ENCODE results near the gene HNRNPUL1.

The HNRNPUL1 gene

GRCh38 chr19:41232686-41233085, 31.5 kb upstream of the HNRNPUL1 start:
- H3K4me1 ChIP-seq = peaks cover 0 to 30% (median 17%) of the 10 kb centered on the region in 10 experiments; a peak in 15 of 20 replicates
- H3K4me2 ChIP-seq = peak overlapping the region in 5 of 11 experiments; percentile 46 to 78 (median 76); a peak in 9 of 22 replicates
- peak overlapping the region in 1 of 11 experiments; percentile 68; a peak in 1 of 22 replicates for H3K27ac ChIP-seq
- no peak overlapping the region for H3K9ac ChIP-seq
- no peak for TF ChIP-seq Cebpa-rat (IDR thresholded peaks at IDR 0.05)
- no peaks in the 10 kb centered on the region for H3K27me3 ChIP-seq
- H3K9me3 ChIP-seq (replicated peaks in 1 of 11) = no peaks in the 10 kb centered on the region
- H4K20me1 ChIP-seq = 0 out of 22 replicates have a peak, but pooled peaks cover 0 to 4% (median 0%) of the 10 kb centered on the region in 11 experiments
- no peaks in the 10 kb centered on the region for H3K36me3 ChIP-seq
- H3K4me3 ChIP-seq = no peak overlapping the region

- Histone ChIP-seq H3K4me2 (peak overlapping the region in 6 of 11 experiments; percentile 26 to 78 (median 72); a peak in 12 of 22 replicates), H3K27me3 (no peaks in the 10 kb centered on the region), H3K27ac (peak overlapping the region in 5 of 11 experiments; percentile 37 to 68 (median 66); a peak in 9 of 22 replicates), H4K20me1 (0 out of 22 replicates have a peak, but pooled peaks cover 0 to 4% (median 0%) of the 10 kb centered on the region in 11 experiments), H3K9me3 (replicated peaks in 1 of 11) (no peaks in the 10 kb centered on the region), H3K4me3 (no peak overlapping the region), H3K36me3 (no peaks in the 10 kb centered on the region), H3K4me1 (peaks cover 0 to 30% (median 18%) of the 10 kb centered on the region in 10 experiments; a peak in 15 of 20 replicates), H3K9ac (peak overlapping the region in 4 of 11 experiments; percentile 38 to 42 (median 41); a peak in 6 of 22 replicates)
- TF ChIP-seq Cebpa-rat (IDR thresholded peaks at IDR 0.05) = no peak
Observed at GRCh38 chr19:41233748-41234240, 30.4 kb upstream of the HNRNPUL1 start.

GRCh38 chr19:41234512-41235168, 29.5 kb upstream of the HNRNPUL1 start:
- Histone ChIP-seq H3K4me3 (no peak overlapping the region), H4K20me1 (0 out of 22 replicates have a peak, but pooled peaks cover 0 to 4% (median 0%) of the 10 kb centered on the region in 11 experiments), H3K36me3 (no peaks in the 10 kb centered on the region), H3K4me2 (peak overlapping the region in 2 of 11 experiments; percentile 76 to 78; a peak in 2 of 22 replicates), H3K9ac (no peak overlapping the region), H3K9me3 (replicated peaks in 1 of 11) (no peaks in the 10 kb centered on the region), H3K27me3 (no peaks in the 10 kb centered on the region), H3K4me1 (peaks cover 0 to 30% (median 18%) of the 10 kb centered on the region in 10 experiments; a peak in 15 of 20 replicates), H3K27ac (peak overlapping the region in 1 of 11 experiments; percentile 67; a peak in 2 of 22 replicates)
- no peak for TF ChIP-seq Cebpa-rat (IDR thresholded peaks at IDR 0.05)

GRCh38 chr19:41235480-41235879, 28.7 kb upstream of the HNRNPUL1 start:
- H3K4me2 ChIP-seq = no peak overlapping the region
- no peaks in the 10 kb centered on the region for H3K9me3 ChIP-seq (replicated peaks in 1 of 11)
- 0 out of 22 replicates have a peak, but pooled peaks cover 0 to 4% (median 0%) of the 10 kb centered on the region in 11 experiments for H4K20me1 ChIP-seq
- no peak overlapping the region for H3K4me3 ChIP-seq
- no peak for TF ChIP-seq Cebpa-rat (IDR thresholded peaks at IDR 0.05)
- no peaks in the 10 kb centered on the region for H3K27me3 ChIP-seq
- no peak overlapping the region for H3K27ac ChIP-seq
- H3K9ac ChIP-seq = no peak overlapping the region
- no peaks in the 10 kb centered on the region for H3K36me3 ChIP-seq
- H3K4me1 ChIP-seq = peaks cover 0 to 30% (median 18%) of the 10 kb centered on the region in 10 experiments; a peak in 15 of 20 replicates

DNA sequence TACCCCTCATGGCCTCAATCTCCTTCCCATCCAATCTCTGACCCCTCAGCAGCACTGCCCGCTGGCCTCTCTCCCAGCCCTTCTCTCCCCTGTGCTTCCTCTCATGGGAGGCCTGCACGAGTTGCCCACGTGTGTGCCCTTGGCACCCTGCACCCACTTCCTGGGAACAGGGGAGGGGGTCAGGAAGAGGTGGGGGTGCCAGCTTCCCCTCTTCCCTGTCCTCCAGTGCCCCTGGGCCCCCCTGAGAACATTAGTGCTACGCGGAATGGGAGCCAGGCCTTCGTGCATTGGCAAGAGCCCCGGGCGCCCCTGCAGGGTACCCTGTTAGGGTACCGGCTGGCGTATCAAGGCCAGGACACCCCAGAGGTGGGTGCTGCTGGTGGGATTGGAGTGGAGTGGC, 25.9 kb upstream of the HNRNPUL1 start:
- no peaks in the 10 kb centered on the region for H3K27me3 ChIP-seq
- no peak for TF ChIP-seq Cebpa-rat (IDR thresholded peaks at IDR 0.05)
- peaks cover 0 to 19% (median 12%) of the 10 kb centered on the region in 10 experiments; a peak in 15 of 20 replicates for H3K4me1 ChIP-seq
- no peak overlapping the region for H3K9ac ChIP-seq
- 0 out of 22 replicates have a peak, but pooled peaks cover 0 to 4% (median 0%) of the 10 kb centered on the region in 11 experiments for H4K20me1 ChIP-seq
- no peaks in the 10 kb centered on the region for H3K36me3 ChIP-seq
- H3K4me2 ChIP-seq = peak overlapping the region in 7 of 11 experiments; percentile 4 to 30 (median 18); a peak in 5 of 22 replicates
- H3K9me3 ChIP-seq (replicated peaks in 1 of 11) = no peaks in the 10 kb centered on the region
- H3K4me3 ChIP-seq = no peak overlapping the region
- H3K27ac ChIP-seq = peak overlapping the region in 1 of 11 experiments; percentile 3; a peak in 1 of 22 replicates

DNA sequence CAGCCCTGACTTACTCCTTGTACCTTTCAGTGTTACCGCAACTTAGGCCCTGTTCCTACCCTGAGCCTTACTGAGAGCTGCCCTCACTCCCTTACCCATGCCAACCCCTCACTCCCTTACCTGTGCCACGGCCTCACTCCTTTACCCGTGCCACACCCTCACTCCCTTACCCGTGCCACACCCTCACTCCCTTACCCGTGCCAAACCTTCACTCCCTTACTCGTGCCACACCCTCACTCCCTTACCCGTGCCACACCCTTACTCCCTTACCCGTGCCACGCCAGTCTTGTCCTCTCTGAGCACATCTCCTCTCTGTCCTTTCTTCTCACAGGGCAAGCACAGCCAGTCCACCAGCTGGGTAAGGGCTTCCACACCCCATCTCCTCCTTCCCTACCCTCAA, 24.8 kb upstream of the HNRNPUL1 start:
- Histone ChIP-seq H3K4me3 (no peak overlapping the region), H3K27me3 (no peaks in the 10 kb centered on the region), H3K9me3 (replicated peaks in 1 of 11) (no peaks in the 10 kb centered on the region), H3K9ac (no peak overlapping the region), H3K4me2 (no peak overlapping the region), H3K4me1 (peaks cover 0 to 8% (median 5%) of the 10 kb centered on the region in 10 experiments; a peak in 8 of 20 replicates), H3K36me3 (no peaks in the 10 kb centered on the region), H3K27ac (no peak overlapping the region), H4K20me1 (no peaks in the 10 kb centered on the region)
- no peak for TF ChIP-seq Cebpa-rat (IDR thresholded peaks at IDR 0.05)

DNA sequence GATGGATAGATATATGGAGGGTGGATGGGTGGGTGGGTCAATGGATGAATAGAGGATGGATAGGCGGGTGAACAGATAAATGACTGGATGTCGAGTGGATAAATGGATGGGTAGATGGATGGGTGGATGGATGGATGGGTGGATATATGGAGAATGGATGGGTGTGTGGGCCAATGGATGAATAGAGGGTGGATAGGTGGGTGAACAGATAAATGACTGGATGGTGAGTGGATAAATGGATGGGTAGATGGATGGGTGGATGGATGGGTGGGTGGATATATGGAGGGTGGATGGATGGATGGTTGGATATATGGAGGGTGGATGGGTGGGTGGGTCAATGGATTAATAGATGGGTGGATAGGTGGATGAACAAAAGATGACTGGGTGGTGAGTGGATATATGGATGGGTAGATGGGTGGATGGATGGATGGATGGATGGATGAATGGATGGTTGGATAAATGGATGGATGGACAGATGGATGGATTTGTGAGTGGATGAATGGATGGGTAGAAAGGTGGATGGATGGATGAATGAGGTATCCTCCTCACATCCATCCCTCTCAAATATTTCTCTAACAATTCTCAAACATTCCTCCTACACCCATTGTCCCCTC, 24.1 kb upstream of the HNRNPUL1 start:
- H3K36me3 ChIP-seq = no peaks in the 10 kb centered on the region
- H3K9ac ChIP-seq = no peak overlapping the region
- no peak overlapping the region for H3K27ac ChIP-seq
- H3K27me3 ChIP-seq = no peaks in the 10 kb centered on the region
- TF ChIP-seq Cebpa-rat (IDR thresholded peaks at IDR 0.05) = no peak
- peaks cover 0 to 8% (median 3%) of the 10 kb centered on the region in 10 experiments; a peak in 5 of 20 replicates for H3K4me1 ChIP-seq
- no peaks in the 10 kb centered on the region for H3K9me3 ChIP-seq (replicated peaks in 1 of 11)
- no peaks in the 10 kb centered on the region for H4K20me1 ChIP-seq
- H3K4me2 ChIP-seq = no peak overlapping the region
- no peak overlapping the region for H3K4me3 ChIP-seq

DNA sequence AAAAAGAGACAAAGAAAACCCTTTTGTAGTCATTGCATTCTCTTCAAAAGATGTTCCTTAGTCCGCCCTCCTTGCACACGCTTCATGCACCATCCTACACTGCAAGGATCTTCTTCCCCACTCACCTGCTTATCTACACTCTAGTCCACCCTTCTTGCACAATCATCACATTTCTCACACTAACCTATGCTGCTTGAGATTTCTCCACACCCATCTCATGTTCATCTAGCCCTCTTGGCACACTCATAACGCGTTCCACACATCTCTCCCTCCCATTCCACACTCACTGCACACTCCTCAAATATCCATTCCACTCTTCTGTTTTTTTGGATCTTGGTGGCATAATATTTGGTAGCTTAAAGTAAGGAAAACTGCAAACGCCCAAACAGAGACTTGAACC, 22.3 kb upstream of the HNRNPUL1 start:
- Histone ChIP-seq H4K20me1 (no peaks in the 10 kb centered on the region), H3K4me3 (no peak overlapping the region), H3K36me3 (no peaks in the 10 kb centered on the region), H3K4me2 (no peak overlapping the region), H3K9ac (no peak overlapping the region), H3K27me3 (no peaks in the 10 kb centered on the region), H3K9me3 (replicated peaks in 1 of 11) (no peaks in the 10 kb centered on the region), H3K4me1 (peaks cover 0 to 8% (median 3%) of the 10 kb centered on the region in 10 experiments; a peak in 5 of 20 replicates), H3K27ac (no peak overlapping the region)
- TF ChIP-seq Cebpa-rat (IDR thresholded peaks at IDR 0.05) = no peak

DNA sequence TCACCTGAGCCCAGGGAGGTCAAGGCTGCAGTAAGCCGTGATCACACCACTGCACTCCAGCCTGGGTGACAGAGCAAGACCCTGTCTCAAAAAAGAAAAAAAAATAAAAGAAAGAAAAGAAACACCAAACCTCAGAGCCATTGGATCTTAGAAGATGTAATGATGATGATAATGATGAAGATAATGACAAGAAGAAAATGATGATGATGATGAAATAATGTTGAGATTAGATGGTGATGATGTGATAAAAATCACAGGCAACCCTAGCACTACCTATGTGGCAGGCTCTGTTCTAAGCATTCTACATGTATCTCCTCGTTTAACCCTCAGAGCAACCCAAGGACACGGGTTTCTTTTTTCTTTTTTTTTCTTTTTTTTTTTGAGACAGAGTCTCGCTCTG, 20.1 kb upstream of the HNRNPUL1 start:
- H3K36me3 ChIP-seq = no peaks in the 10 kb centered on the region

More for the DNA sequence above, 20.1 kb upstream of the HNRNPUL1 start:
- Histone ChIP-seq H3K27me3 (no peaks in the 10 kb centered on the region), H3K9me3 (replicated peaks in 1 of 11) (no peaks in the 10 kb centered on the region), H3K4me1 (no peaks in the 10 kb centered on the region), H3K27ac (no peak overlapping the region), H3K4me2 (no peak overlapping the region), H4K20me1 (no peaks in the 10 kb centered on the region), H3K4me3 (no peak overlapping the region), H3K9ac (no peak overlapping the region)
- no peak for TF ChIP-seq Cebpa-rat (IDR thresholded peaks at IDR 0.05)
